OCI-LY3 (cell line): ENCODE measurements around the gene FHOD3.

Experiments
- H2AFZ ChIP-seq: fragments of 200-600, 300-600 bp; shearing (Covaris generic); 2 replicates; pipeline ENCODE4 v1.6.0; 2014; ENCODE audit warnings: antibody characterized with exemption, low read depth, low read length
- H3K27ac ChIP-seq: fragments of 200-600, 300-600 bp; sonication (generic); 2 replicates; pipeline ENCODE4 v1.5.1; 2014; ENCODE audit warnings: mild to moderate bottlenecking, low read length, moderate library complexity, mixed read lengths
- H3K27me3 ChIP-seq: fragments of 200-600, 300-600 bp; sonication (generic); 2 replicates; pipeline ENCODE4 v1.6.1; 2014; ENCODE audit warnings: low read depth, low read length, mixed read lengths
- H3K36me3 ChIP-seq: fragments of 200-600, 300-600 bp; sonication (generic); replicated peaks from 2 replicates; pipeline ENCODE3; 2014; ENCODE audit warnings: low read depth, low read length, mixed read lengths
- H3K4me1 ChIP-seq: fragments of 300-600, 200-600 bp; sonication (generic); 2 replicates; pipeline ENCODE4 v1.6.1; 2014; ENCODE audit warnings: low read length, mixed read lengths
- H3K4me2 ChIP-seq: fragments of 200-600, 300-600 bp; sonication (generic); 2 replicates; pipeline ENCODE4 v1.6.1; 2014; ENCODE audit warnings: low read length, mixed read lengths
- H3K4me3 ChIP-seq: fragments of 300-600, 200-600 bp; sonication (generic); 2 replicates; pipeline ENCODE4 v1.5.1; 2014; ENCODE audit warnings: antibody characterized with exemption, mild to moderate bottlenecking, low read length, moderate library complexity
- H3K79me2 ChIP-seq: fragments of 300-600, 200-600 bp; shearing (Covaris generic); 2 replicates; pipeline ENCODE4 v1.6.1; 2014; ENCODE audit warnings: mild to moderate bottlenecking, low read length, mixed read lengths
- H3K9ac ChIP-seq: fragments of 300-600, 200-600 bp; shearing (Covaris generic); 2 replicates; pipeline ENCODE4 v1.6.0; 2014; ENCODE audit warnings: mild to moderate bottlenecking, low read length, moderate library complexity
- H3K9me3 ChIP-seq: fragments of 200-600, 300-600 bp; shearing (Covaris generic); 2 replicates; pipeline ENCODE4 v1.6.1; 2014; ENCODE audit warnings: low read length, mixed read lengths; ENCODE audit not compliant: insufficient read depth
- H4K20me1 ChIP-seq: fragments of 200-600, 300-600 bp; sonication (generic); 2 replicates; pipeline ENCODE4 v1.6.1; 2016; ENCODE audit warnings: low read length, mixed read lengths; ENCODE audit not compliant: insufficient read depth
- CTCF ChIP-seq: fragments of 200-600, 300-600 bp; sonication (generic); IDR thresholded peaks from 2 replicates; pipeline ENCODE4 v1.5.1; 2014; ENCODE audit warnings: antibody characterized with exemption, low read length, low read depth
- EZH2phosphoT487 ChIP-seq: fragments of 200-600 bp; shearing (Covaris generic); IDR thresholded peaks from 2 replicates; pipeline ENCODE4 v1.6.1; 2018; ENCODE audit warnings: antibody characterized with exemption, mixed run types, low read depth

FHOD3 gene

GRCh38 chr18:36499938-36500337, 202.4 kb downstream of the FHOD3 start:
- no peaks in the 10 kb centered on the region for H3K9me3 ChIP-seq
- H3K36me3 ChIP-seq: no peaks in the 10 kb centered on the region
- H3K27ac ChIP-seq: no peak overlapping the region
- no peaks in the 10 kb centered on the region for H3K79me2 ChIP-seq
- H3K4me3 ChIP-seq: no peak overlapping the region
- no peaks in the 10 kb centered on the region for H3K27me3 ChIP-seq
- H4K20me1 ChIP-seq: no peaks in the 10 kb centered on the region
- no peak for TF ChIP-seq CTCF
- no peak for TF ChIP-seq EZH2phosphoT487
- peaks cover 11% of the 10 kb centered on the region for H3K4me1 ChIP-seq
- H2AFZ ChIP-seq: peak overlapping the region; percentile 46
- no peak overlapping the region for H3K9ac ChIP-seq
- H3K4me2 ChIP-seq: peak overlapping the region; percentile 11; the same call in 1 of the 2 replicates

DNA sequence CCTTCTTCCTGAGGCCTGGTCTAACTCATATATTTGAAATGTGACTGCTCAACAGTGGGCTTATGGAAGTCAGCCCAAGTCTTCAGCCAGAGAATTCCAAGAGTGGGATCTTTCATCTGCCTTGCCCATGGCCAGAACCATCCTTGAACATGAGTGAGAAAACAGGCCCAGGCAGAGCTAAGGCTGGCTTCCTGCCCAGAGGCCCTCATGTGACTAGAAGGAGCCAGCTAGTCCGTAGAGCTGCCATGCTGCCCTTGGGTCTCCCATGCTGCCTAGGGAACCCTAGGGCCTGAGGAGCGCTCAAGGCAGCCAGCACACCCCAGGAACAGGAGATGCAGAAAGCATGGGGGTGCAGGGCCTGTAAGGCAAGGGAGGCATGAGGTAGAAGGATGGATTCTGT, 203.6 kb downstream of the FHOD3 start:
- H3K27ac ChIP-seq: no peak overlapping the region
- H3K79me2 ChIP-seq: no peaks in the 10 kb centered on the region
- TF ChIP-seq EZH2phosphoT487 (no peak), CTCF (no peak)
- no peak overlapping the region for H2AFZ ChIP-seq
- H3K4me2 ChIP-seq: no peak overlapping the region
- H4K20me1 ChIP-seq: no peaks in the 10 kb centered on the region
- no peaks in the 10 kb centered on the region for H3K36me3 ChIP-seq
- no peaks in the 10 kb centered on the region for H3K27me3 ChIP-seq
- no peaks in the 10 kb centered on the region for H3K9me3 ChIP-seq
- H3K9ac ChIP-seq: no peak overlapping the region
- no peak overlapping the region for H3K4me3 ChIP-seq
- H3K4me1 ChIP-seq: peaks cover 11% of the 10 kb centered on the region

GRCh38 chr18:36503477-36503876, 206.0 kb downstream of the FHOD3 start:
- no peaks in the 10 kb centered on the region for H3K9me3 ChIP-seq
- H3K27me3 ChIP-seq: no peaks in the 10 kb centered on the region
- no peak overlapping the region for H3K27ac ChIP-seq
- H3K4me3 ChIP-seq: no peak overlapping the region
- no peak overlapping the region for H3K4me2 ChIP-seq
- no peaks in the 10 kb centered on the region for H4K20me1 ChIP-seq
- no peaks in the 10 kb centered on the region for H3K79me2 ChIP-seq
- no peak for TF ChIP-seq CTCF
- TF ChIP-seq EZH2phosphoT487: no peak
- no peaks in the 10 kb centered on the region for H3K36me3 ChIP-seq
- H3K4me1 ChIP-seq: peaks cover 11% of the 10 kb centered on the region
- no peak overlapping the region for H3K9ac ChIP-seq
- no peak overlapping the region for H2AFZ ChIP-seq

GRCh38 chr18:36504928-36505327, 207.4 kb downstream of the FHOD3 start:
- H3K27ac ChIP-seq: no peak overlapping the region
- no peak overlapping the region for H3K4me2 ChIP-seq
- H3K4me3 ChIP-seq: no peak overlapping the region
- H2AFZ ChIP-seq: no peak overlapping the region
- no peaks in the 10 kb centered on the region for H3K36me3 ChIP-seq
- H3K27me3 ChIP-seq: peaks cover 2% of the 10 kb centered on the region; the same call in 1 of the 2 replicates
- TF ChIP-seq EZH2phosphoT487: no peak
- TF ChIP-seq CTCF: no peak
- no peaks in the 10 kb centered on the region for H4K20me1 ChIP-seq
- peaks cover 7% of the 10 kb centered on the region for H3K4me1 ChIP-seq
- no peaks in the 10 kb centered on the region for H3K79me2 ChIP-seq
- H3K9me3 ChIP-seq: no peaks in the 10 kb centered on the region
- no peak overlapping the region for H3K9ac ChIP-seq
